OCI-LY3 (cell line): ENCODE measurements around the gene CORT.

Experiments
- H2AFZ ChIP-seq: fragments of 200-600, 300-600 bp; shearing (Covaris generic); 2 replicates; pipeline ENCODE4 v1.6.0; 2014; ENCODE audit warnings: antibody characterized with exemption, low read depth, low read length
- H3K27ac ChIP-seq: fragments of 200-600, 300-600 bp; sonication (generic); 2 replicates; pipeline ENCODE4 v1.5.1; 2014; ENCODE audit warnings: mild to moderate bottlenecking, low read length, moderate library complexity, mixed read lengths
- H3K27me3 ChIP-seq: fragments of 200-600, 300-600 bp; sonication (generic); 2 replicates; pipeline ENCODE4 v1.6.1; 2014; ENCODE audit warnings: low read depth, low read length, mixed read lengths
- H3K36me3 ChIP-seq: fragments of 200-600, 300-600 bp; sonication (generic); replicated peaks from 2 replicates; pipeline ENCODE3; 2014; ENCODE audit warnings: low read depth, low read length, mixed read lengths
- H3K4me1 ChIP-seq: fragments of 300-600, 200-600 bp; sonication (generic); 2 replicates; pipeline ENCODE4 v1.6.1; 2014; ENCODE audit warnings: low read length, mixed read lengths
- H3K4me2 ChIP-seq: fragments of 200-600, 300-600 bp; sonication (generic); 2 replicates; pipeline ENCODE4 v1.6.1; 2014; ENCODE audit warnings: low read length, mixed read lengths
- H3K4me3 ChIP-seq: fragments of 300-600, 200-600 bp; sonication (generic); 2 replicates; pipeline ENCODE4 v1.5.1; 2014; ENCODE audit warnings: antibody characterized with exemption, mild to moderate bottlenecking, low read length, moderate library complexity
- H3K79me2 ChIP-seq: fragments of 300-600, 200-600 bp; shearing (Covaris generic); 2 replicates; pipeline ENCODE4 v1.6.1; 2014; ENCODE audit warnings: mild to moderate bottlenecking, low read length, mixed read lengths
- H3K9ac ChIP-seq: fragments of 300-600, 200-600 bp; shearing (Covaris generic); 2 replicates; pipeline ENCODE4 v1.6.0; 2014; ENCODE audit warnings: mild to moderate bottlenecking, low read length, moderate library complexity
- H3K9me3 ChIP-seq: fragments of 200-600, 300-600 bp; shearing (Covaris generic); 2 replicates; pipeline ENCODE4 v1.6.1; 2014; ENCODE audit warnings: low read length, mixed read lengths; ENCODE audit not compliant: insufficient read depth
- H4K20me1 ChIP-seq: fragments of 200-600, 300-600 bp; sonication (generic); 2 replicates; pipeline ENCODE4 v1.6.1; 2016; ENCODE audit warnings: low read length, mixed read lengths; ENCODE audit not compliant: insufficient read depth
- EZH2phosphoT487 ChIP-seq: fragments of 200-600 bp; shearing (Covaris generic); IDR thresholded peaks from 2 replicates; pipeline ENCODE4 v1.6.1; 2018; ENCODE audit warnings: antibody characterized with exemption, mixed run types, low read depth
- TF ChIP-seq, protein P1 (sequence below): fragments of 200-600, 300-600 bp; sonication (generic); IDR thresholded peaks from 2 replicates; pipeline ENCODE4 v1.5.1; 2014; ENCODE audit warnings: antibody characterized with exemption, low read length, low read depth

CORT gene

DNA sequence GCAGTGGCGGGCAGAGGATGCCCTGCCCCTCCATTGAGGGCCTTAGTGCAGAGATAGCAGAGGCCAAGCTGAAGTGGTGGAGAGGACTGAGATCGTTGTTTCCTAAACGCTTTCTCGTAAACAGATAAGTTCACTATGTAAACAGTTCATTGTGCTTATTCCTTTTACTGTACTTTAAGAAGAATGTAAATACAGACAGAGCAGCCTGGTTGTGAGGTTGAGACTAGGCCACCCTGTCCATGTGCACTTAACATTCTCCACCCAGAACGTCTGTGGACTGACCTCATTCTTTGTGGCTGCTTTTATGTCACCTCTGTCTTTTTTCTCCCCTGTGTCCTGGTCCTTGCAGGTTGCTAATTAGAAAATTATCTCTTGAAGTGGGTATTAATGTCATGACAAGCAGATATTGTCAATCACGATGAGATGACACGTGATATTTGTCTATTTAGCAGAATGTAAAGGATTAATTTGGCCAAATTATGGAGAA lies 11.1 kb upstream of the CORT start:
- Histone ChIP-seq H3K4me1 (peaks cover 7% of the 10 kb centered on the region), H3K27me3 (no peaks in the 10 kb centered on the region), H3K27ac (no peak overlapping the region), H3K4me3 (no peak overlapping the region), H3K9me3 (no peaks in the 10 kb centered on the region), H3K79me2 (no peaks in the 10 kb centered on the region), H3K36me3 (no peaks in the 10 kb centered on the region), H2AFZ (no peak overlapping the region), H3K9ac (no peak overlapping the region), H4K20me1 (no peaks in the 10 kb centered on the region), H3K4me2 (no peak overlapping the region)
- TF ChIP-seq, protein P1, sequence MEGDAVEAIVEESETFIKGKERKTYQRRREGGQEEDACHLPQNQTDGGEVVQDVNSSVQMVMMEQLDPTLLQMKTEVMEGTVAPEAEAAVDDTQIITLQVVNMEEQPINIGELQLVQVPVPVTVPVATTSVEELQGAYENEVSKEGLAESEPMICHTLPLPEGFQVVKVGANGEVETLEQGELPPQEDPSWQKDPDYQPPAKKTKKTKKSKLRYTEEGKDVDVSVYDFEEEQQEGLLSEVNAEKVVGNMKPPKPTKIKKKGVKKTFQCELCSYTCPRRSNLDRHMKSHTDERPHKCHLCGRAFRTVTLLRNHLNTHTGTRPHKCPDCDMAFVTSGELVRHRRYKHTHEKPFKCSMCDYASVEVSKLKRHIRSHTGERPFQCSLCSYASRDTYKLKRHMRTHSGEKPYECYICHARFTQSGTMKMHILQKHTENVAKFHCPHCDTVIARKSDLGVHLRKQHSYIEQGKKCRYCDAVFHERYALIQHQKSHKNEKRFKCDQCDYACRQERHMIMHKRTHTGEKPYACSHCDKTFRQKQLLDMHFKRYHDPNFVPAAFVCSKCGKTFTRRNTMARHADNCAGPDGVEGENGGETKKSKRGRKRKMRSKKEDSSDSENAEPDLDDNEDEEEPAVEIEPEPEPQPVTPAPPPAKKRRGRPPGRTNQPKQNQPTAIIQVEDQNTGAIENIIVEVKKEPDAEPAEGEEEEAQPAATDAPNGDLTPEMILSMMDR: no peak
- TF ChIP-seq EZH2phosphoT487: no peak

DNA sequence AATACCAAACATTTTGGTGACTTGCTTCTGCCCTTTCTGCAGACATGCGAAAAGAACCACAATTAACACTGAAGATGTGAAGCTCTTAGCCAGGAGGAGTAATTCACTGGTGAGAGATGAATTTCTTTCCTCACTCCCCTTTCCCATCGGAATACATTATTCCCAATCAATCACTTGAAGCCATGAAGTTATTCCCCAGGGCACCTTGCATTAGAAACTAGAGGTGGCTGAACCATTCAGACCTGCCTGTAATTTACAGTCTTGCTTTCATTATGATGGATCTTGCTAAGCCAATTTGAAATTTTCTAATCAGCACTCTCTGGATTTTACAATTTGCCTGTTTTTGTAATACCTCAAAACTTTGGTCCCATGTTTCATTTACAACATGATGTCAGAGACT lies 9.5 kb upstream of the CORT start:
- H3K4me3 ChIP-seq: no peak overlapping the region
- H3K79me2 ChIP-seq: no peaks in the 10 kb centered on the region
- no peaks in the 10 kb centered on the region for H3K27me3 ChIP-seq
- no peak overlapping the region for H3K27ac ChIP-seq
- no peak overlapping the region for H3K9ac ChIP-seq
- no peak overlapping the region for H3K4me2 ChIP-seq
- no peaks in the 10 kb centered on the region for H4K20me1 ChIP-seq
- no peaks in the 10 kb centered on the region for H3K9me3 ChIP-seq
- H3K4me1 ChIP-seq: peaks cover 4% of the 10 kb centered on the region
- H3K36me3 ChIP-seq: no peaks in the 10 kb centered on the region
- no peak overlapping the region for H2AFZ ChIP-seq
- TF ChIP-seq, protein P1: no peak
- TF ChIP-seq EZH2phosphoT487: no peak

DNA sequence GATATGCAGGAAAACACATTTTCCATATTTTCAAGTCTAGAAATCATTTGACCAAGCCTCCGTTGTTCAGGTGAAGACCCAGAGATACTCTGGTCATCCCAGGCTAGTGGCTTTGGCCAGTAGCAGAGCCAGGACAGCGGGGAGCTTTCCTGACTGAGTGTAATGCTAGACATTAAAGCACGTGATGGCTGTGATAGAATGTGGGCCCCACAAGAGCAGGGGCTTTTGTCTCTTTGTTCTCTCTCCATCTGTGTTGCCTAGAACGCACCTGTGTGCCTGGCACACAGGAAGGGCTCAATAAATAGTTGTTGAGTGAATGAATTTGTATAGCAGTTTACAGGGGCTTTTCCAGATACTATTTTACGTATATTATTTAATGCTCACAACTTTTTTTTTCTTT lies 9.0 kb upstream of the CORT start:
- H3K4me2 ChIP-seq: no peak overlapping the region
- no peaks in the 10 kb centered on the region for H3K36me3 ChIP-seq
- H2AFZ ChIP-seq: no peak overlapping the region
- no peaks in the 10 kb centered on the region for H3K9me3 ChIP-seq
- no peaks in the 10 kb centered on the region for H3K79me2 ChIP-seq
- H3K9ac ChIP-seq: no peak overlapping the region
- TF ChIP-seq, protein P1: no peak
- no peak for TF ChIP-seq EZH2phosphoT487
- no peak overlapping the region for H3K4me3 ChIP-seq
- H3K27me3 ChIP-seq: no peaks in the 10 kb centered on the region
- H4K20me1 ChIP-seq: no peaks in the 10 kb centered on the region
- no peak overlapping the region for H3K27ac ChIP-seq
- H3K4me1 ChIP-seq: peaks cover 4% of the 10 kb centered on the region

DNA sequence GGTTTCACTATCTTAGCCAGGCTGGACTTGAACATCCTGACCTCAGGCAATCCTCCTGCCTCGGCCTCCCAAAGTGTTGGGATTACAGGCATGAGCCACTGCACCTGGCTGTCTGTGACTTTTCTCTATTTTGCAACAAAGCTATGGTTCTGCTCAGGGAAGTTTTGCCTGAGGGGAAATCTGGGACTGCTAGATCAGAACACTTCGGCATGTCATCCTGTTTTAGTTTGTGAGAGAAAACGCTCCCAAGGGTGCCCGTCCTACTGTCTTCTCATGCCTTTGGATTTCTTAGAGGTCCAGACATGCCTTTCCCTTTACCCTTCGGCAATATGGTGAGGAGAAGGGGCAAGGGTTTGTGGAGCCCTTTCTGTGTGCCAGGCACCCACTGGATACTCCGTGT lies 5.6 kb upstream of the CORT start:
- TF ChIP-seq, protein P1: no peak
- TF ChIP-seq EZH2phosphoT487: no peak
- H3K4me2 ChIP-seq: no peak overlapping the region

More for the DNA sequence above, 5.6 kb upstream of the CORT start:
- Histone ChIP-seq H2AFZ (no peak overlapping the region), H4K20me1 (no peaks in the 10 kb centered on the region), H3K4me3 (no peak overlapping the region), H3K9me3 (no peaks in the 10 kb centered on the region), H3K79me2 (no peaks in the 10 kb centered on the region), H3K9ac (no peak overlapping the region), H3K27me3 (no peaks in the 10 kb centered on the region), H3K36me3 (no peaks in the 10 kb centered on the region), H3K4me1 (peaks cover 4% of the 10 kb centered on the region), H3K27ac (no peak overlapping the region)
